Testis (tissue), 2 donors: ENCODE data around the gene KMT5B.

Experiments used
- POLR2A ChIP-seq: fragments of 450-650 bp; IDR thresholded peaks from one replicate; pipeline ENCODE4 v1.6.1; 2017; ENCODE audit warnings: antibody characterized with exemption, mild to moderate bottlenecking, moderate library complexity
- TF ChIP-seq, protein P1 (sequence below), 3 experiments: fragments of 450-650 bp in 2 of 3; fragments of 200-600 bp in 1 of 3; sonication (generic) in 1 of 3; IDR thresholded peaks; one replicate each; pipeline ENCODE4 v1.5.1; 2016 to 2019; ENCODE audit warnings: antibody characterized with exemption in 3 of 3, mild to moderate bottlenecking in 2 of 3, moderate library complexity in 1 of 3

DNA sequence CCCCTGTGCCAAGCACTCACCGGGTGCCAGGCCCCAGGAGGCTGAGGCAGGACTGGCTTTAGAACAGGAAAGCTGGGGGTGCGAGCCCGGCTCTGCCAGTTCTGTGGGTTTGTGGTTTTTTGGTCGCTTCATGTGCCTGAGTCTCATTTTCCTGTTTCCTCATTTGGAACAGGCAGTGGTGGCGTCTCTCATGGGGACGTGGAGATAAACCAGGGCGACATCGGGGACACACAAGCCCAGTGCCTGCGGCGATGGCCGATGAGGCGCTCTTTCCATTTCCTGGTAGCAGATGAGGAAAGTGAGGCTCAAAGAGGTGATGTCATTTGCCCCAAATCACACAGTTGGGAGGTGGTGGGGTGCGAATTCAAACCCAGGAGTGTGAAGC is 71.1 kb downstream of the KMT5B start:
- TF ChIP-seq, protein P1, sequence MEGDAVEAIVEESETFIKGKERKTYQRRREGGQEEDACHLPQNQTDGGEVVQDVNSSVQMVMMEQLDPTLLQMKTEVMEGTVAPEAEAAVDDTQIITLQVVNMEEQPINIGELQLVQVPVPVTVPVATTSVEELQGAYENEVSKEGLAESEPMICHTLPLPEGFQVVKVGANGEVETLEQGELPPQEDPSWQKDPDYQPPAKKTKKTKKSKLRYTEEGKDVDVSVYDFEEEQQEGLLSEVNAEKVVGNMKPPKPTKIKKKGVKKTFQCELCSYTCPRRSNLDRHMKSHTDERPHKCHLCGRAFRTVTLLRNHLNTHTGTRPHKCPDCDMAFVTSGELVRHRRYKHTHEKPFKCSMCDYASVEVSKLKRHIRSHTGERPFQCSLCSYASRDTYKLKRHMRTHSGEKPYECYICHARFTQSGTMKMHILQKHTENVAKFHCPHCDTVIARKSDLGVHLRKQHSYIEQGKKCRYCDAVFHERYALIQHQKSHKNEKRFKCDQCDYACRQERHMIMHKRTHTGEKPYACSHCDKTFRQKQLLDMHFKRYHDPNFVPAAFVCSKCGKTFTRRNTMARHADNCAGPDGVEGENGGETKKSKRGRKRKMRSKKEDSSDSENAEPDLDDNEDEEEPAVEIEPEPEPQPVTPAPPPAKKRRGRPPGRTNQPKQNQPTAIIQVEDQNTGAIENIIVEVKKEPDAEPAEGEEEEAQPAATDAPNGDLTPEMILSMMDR (IDR thresholded peaks at IDR 0.05) = no peak
- no peak for TF ChIP-seq POLR2A
